GM19455 (cell line): ENCODE measurements around the gene MAGI2.

ENCODE experiments used
- ATAC-seq: cut with Tn5 transposase; IDR thresholded peaks from one replicate; pipeline ENCODE4 v1.9.1; 2021; ENCODE audit not compliant: unreplicated experiment

The MAGI2 gene

GRCh38 chr7:77985974-77986339, 1467.5 kb downstream of the MAGI2 start:
- no peak for ATAC-seq

- ATAC-seq = no peak
These were observed 1468.1 kb downstream of the MAGI2 start for GRCh38 chr7:77985232-77985973.

GRCh38 chr7:77983973-77984372, 1469.5 kb downstream of the MAGI2 start:
- no peak for ATAC-seq

GRCh38 chr7:77982926-77983550, 1470.4 kb downstream of the MAGI2 start:
- no peak for ATAC-seq

GRCh38 chr7:77980087-77980713, 1473.3 kb downstream of the MAGI2 start:
- ATAC-seq = no peak

GRCh38 chr7:77979219-77979618, 1474.2 kb downstream of the MAGI2 start:
- ATAC-seq = no peak

- no peak for ATAC-seq
These were observed 1477.6 kb downstream of the MAGI2 start for GRCh38 chr7:77975672-77976480.

GRCh38 chr7:77971726-77972125, 1481.7 kb downstream of the MAGI2 start:
- ATAC-seq = no peak

GRCh38 chr7:77967429-77967828, 1486.0 kb downstream of the MAGI2 start:
- no peak for ATAC-seq
